HL-60 (cell line): ENCODE measurements around the gene GRID2.

Source experiments
- CTCF ChIP-seq: IDR thresholded peaks from one replicate; pipeline ENCODE4 v1.5.1; 2011; ENCODE audit warnings: low read length, control low read depth, inconsistent platforms; ENCODE audit not compliant: insufficient read depth
- POLR2AphosphoS5 ChIP-seq: IDR thresholded peaks from 2 replicates; pipeline ENCODE4 v1.6.1; 2012; ENCODE audit warnings: low read depth
- SPI1 ChIP-seq: IDR thresholded peaks from 2 replicates; pipeline ENCODE4 v1.6.1; 2012; ENCODE audit warnings: low read depth, mild to moderate bottlenecking, borderline replicate concordance

DNA sequence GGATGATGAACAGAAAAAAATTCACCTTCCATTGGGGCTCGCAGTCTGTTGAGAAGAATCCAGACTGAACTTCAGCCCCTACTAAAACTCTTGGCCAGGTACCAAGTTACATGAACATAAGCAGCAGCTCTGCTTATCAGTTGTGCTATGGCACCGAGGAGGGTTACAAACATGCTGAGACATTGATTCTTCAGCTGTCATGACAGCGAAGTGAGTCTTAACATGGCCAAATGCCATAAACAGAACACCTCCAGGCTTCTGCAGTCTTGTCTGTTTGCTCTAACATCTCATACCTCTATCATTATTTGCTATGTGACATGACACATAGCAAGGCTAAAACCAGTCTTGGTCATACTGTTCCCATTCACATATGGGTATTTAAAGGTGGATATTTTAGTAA, 521.5 kb downstream of the GRID2 start:
- TF ChIP-seq CTCF, result no peak
- no peak for TF ChIP-seq SPI1
- TF ChIP-seq POLR2AphosphoS5, result no peak
